Activated CD4-positive, CD25-positive, alpha-beta regulatory T cell (primary cell): ENCODE data around the gene SDHB.

Experiments used
- DNase-seq, 4 experiments: peaks; one replicate each; lab custom pipeline; 2025; lab: John Stamatoyannopoulos, UW

Gene SDHB

GRCh38 chr1:16986560-16986959, 67.3 kb downstream of the SDHB start:
- DNase-seq: no peak

- no peak for DNase-seq
Measured at GRCh38 chr1:16986113-16986512, 67.7 kb downstream of the SDHB start.

- DNase-seq: no peak
Measured at GRCh38 chr1:16984717-16985116, 69.1 kb downstream of the SDHB start.

- no peak for DNase-seq
Measured at GRCh38 chr1:16983649-16984048, 70.2 kb downstream of the SDHB start.

- no peak for DNase-seq
Measured at GRCh38 chr1:16982902-16983301, 70.9 kb downstream of the SDHB start.

GRCh38 chr1:16981269-16981849, 72.5 kb downstream of the SDHB start:
- no peak for DNase-seq

- DNase-seq: no peak
Measured at GRCh38 chr1:16980473-16981268, 73.2 kb downstream of the SDHB start, which contains the start of gene MFAP2. MFAP2 (minus strand) TSS chr1:16980620; CDS start chr1:16978273, 2,347 bp downstream.

GRCh38 chr1:16979475-16980327, 74.1 kb downstream of the SDHB start:
- no peak for DNase-seq

GRCh38 chr1:16978567-16979474, 75.0 kb downstream of the SDHB start:
- no peak for DNase-seq

- no peak for DNase-seq
Measured at GRCh38 chr1:16978139-16978538, 75.7 kb downstream of the SDHB start.

GRCh38 chr1:16977377-16977776, 76.5 kb downstream of the SDHB start:
- DNase-seq: no peak

- DNase-seq: no peak
Measured at GRCh38 chr1:16976966-16977365, 76.9 kb downstream of the SDHB start.

- no peak for DNase-seq
Measured at GRCh38 chr1:16975838-16976237, 78.0 kb downstream of the SDHB start.

- no peak for DNase-seq
Measured at GRCh38 chr1:16975211-16975610, 78.6 kb downstream of the SDHB start.

- DNase-seq: no peak
Measured at GRCh38 chr1:16973215-16973614, 80.6 kb downstream of the SDHB start.

GRCh38 chr1:16972189-16972895, 81.5 kb downstream of the SDHB start:
- no peak for DNase-seq

- DNase-seq: no peak
Measured at GRCh38 chr1:16971341-16972188, 82.3 kb downstream of the SDHB start.

- DNase-seq: no peak
Measured at GRCh38 chr1:16970132-16970910, 83.5 kb downstream of the SDHB start.

GRCh38 chr1:16969651-16970050, 84.2 kb downstream of the SDHB start:
- no peak for DNase-seq
